ENCODE measurements around the gene ZNF460. TPM values are rescaled to one million over a fixed set of nuclear protein-coding genes. Genes with fewer than 3 reads are reported as not detected.

Gene ZNF460
- 10 to 100 TPM; 37.6 to 88.0 (median 53.6) TPM for total RNA-seq

GRCh38 chr19:57280165-57280961 lies at the start of gene ZNF460:
Gene ZNF460, plus strand, starts transcription at chr19:57280485. Its CDS starts 322 bp downstream, at chr19:57280807.
- Histone ChIP-seq H3K9me3 (peaks cover 0 to 2% (median 0%) of the 10 kb centered on the region in 4 donors), H3K27me3 (no peaks in the 10 kb centered on the region), H3K4me1 (peaks cover 16 to 30% (median 24%) of the 10 kb centered on the region in 4 donors), H3K4me3 (peak within 1 kb of the TSS; percentile 63 to 96 (median 85)), H3K27ac (peak within 1 kb of the TSS; percentile 93 to 99 (median 96)), H3K36me3 (peaks cover 3 to 25% (median 16%) of the 10 kb centered on the region in 4 donors)
- TF ChIP-seq EP300 (IDR thresholded peaks at IDR 0.05) (no peak), POLR2AphosphoS5 (IDR thresholded peaks at IDR 0.05) (peak; percentile 88 to 90), POLR2A (IDR thresholded peaks at IDR 0.05) (peak in 3 of 4 donors; percentile 65 to 81 (median 78)), CTCF (IDR thresholded peaks at IDR 0.05) (peak in 1 of 6 experiments; percentile 25)
- peak; percentile 96 to 99 for DNase-seq
- peak; percentile 97 to 99 for ATAC-seq (ENCODE audit: low FRiP score in 2 of 2)
- 0% methylated on average over 24 to 50 of the region's 71 CpGs for WGBS, 2 donors

DNA sequence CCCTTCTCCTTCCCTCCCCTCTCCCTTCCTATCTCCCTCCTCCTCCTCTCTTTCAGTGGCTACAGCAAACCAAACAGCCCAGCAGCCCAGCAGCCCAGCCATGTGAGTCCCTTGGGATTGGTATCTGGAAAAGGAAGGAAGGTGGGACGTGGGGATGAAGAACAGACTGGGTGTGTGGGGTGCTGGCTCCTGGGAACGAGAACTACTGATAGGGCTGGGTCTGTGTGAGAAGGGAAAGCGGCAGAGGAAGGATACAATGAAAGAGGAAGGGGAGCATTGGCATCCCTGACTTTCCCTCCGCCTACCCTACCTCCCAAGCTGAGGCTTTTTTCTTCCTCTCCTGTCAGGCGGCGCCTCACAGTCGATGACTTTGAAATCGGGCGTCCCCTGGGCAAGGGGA lies 48.6 kb upstream of the ZNF460 start:
- Histone ChIP-seq H3K9me3 (no peaks in the 10 kb centered on the region), H3K36me3 (no peaks in the 10 kb centered on the region), H3K27me3 (no peaks in the 10 kb centered on the region), H3K27ac (no peak overlapping the region), H3K4me3 (no peak overlapping the region), H3K4me1 (no peaks in the 10 kb centered on the region)
- TF ChIP-seq EP300 (IDR thresholded peaks at IDR 0.05) (no peak), POLR2AphosphoS5 (IDR thresholded peaks at IDR 0.05) (no peak), POLR2A (IDR thresholded peaks at IDR 0.05) (no peak), CTCF (IDR thresholded peaks at IDR 0.05) (no peak)
- DNase-seq: no peak
- ATAC-seq (ENCODE audit: low FRiP score in 2 of 2): no peak
- WGBS, 2 donors: 71 to 80% methylated on average over 9 of the region's 9 CpGs

GRCh38 chr19:57233207-57233606 lies 47.1 kb upstream of the ZNF460 start:
- Histone ChIP-seq H3K27me3 (no peaks in the 10 kb centered on the region), H3K4me1 (no peaks in the 10 kb centered on the region), H3K9me3 (no peaks in the 10 kb centered on the region), H3K27ac (no peak overlapping the region), H3K4me3 (no peak overlapping the region), H3K36me3 (no peaks in the 10 kb centered on the region)
- no peak for DNase-seq
- TF ChIP-seq EP300 (IDR thresholded peaks at IDR 0.05): no peak
- TF ChIP-seq CTCF (IDR thresholded peaks at IDR 0.05): no peak
- no peak for TF ChIP-seq POLR2AphosphoS5 (IDR thresholded peaks at IDR 0.05)
- no peak for TF ChIP-seq POLR2A (IDR thresholded peaks at IDR 0.05)
- no peak for ATAC-seq (ENCODE audit: low FRiP score in 2 of 2)
- 80 to 100% methylated on average over 1 of the region's 1 CpG for WGBS, 2 donors

DNA sequence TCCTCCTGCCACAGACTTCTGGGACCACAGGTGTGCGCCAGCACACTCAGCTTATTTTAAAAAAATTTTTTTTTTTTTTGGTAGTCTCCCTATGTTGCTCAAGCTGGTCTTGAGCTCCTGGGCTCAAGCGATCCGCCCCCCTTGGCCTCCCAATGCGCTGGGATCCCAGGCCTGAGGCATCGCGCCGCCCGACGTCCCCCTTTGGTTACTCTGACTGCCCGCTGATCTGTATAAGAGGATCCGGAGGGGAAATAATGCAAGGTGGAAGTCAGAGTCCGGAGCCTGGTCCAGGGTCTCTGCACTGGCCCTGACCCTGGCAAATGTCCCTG lies 40.3 kb upstream of the ZNF460 start:
- H3K9me3 ChIP-seq: no peaks in the 10 kb centered on the region

GRCh38 chr19:57240311-57241090 lies 39.8 kb upstream of the ZNF460 start, which contains the start of gene ZNF805:
Gene ZNF805, plus strand, starts transcription at chr19:57240632. Its CDS starts 260 bp downstream, at chr19:57240892.
- H3K27ac ChIP-seq: peak within 1 kb of the TSS; percentile 89 to 94 (median 92)
- ATAC-seq (ENCODE audit: low FRiP score in 2 of 2) (peak; percentile 99), DNase-seq (peak; percentile 94)
- 0 to 1% methylated on average over 15 to 36 of the region's 61 CpGs for WGBS, 2 donors
- no peaks in the 10 kb centered on the region for H3K9me3 ChIP-seq
- TF ChIP-seq EP300 (IDR thresholded peaks at IDR 0.05) (peak in 1 of 4 donors; percentile 54), POLR2AphosphoS5 (IDR thresholded peaks at IDR 0.05) (peak; percentile 89 to 92), CTCF (IDR thresholded peaks at IDR 0.05) (peak in 3 of 6 experiments; percentile 25 to 40 (median 37)), POLR2A (IDR thresholded peaks at IDR 0.05) (peak in 3 of 4 donors; percentile 50 to 77 (median 58))
- H3K4me3 ChIP-seq: peak within 1 kb of the TSS; percentile 77 to 99 (median 94)
- H3K36me3 ChIP-seq: peaks cover 7 to 22% (median 14%) of the 10 kb centered on the region in 4 donors
- peaks cover 18 to 23% (median 20%) of the 10 kb centered on the region in 4 donors for H3K4me1 ChIP-seq
- no peaks in the 10 kb centered on the region for H3K27me3 ChIP-seq

More for the DNA sequence above, 40.3 kb upstream of the ZNF460 start:
- Histone ChIP-seq H3K27me3 (no peaks in the 10 kb centered on the region), H3K27ac (peak overlapping the region; percentile 89 to 94 (median 92)), H3K4me1 (peaks cover 18 to 23% (median 20%) of the 10 kb centered on the region in 4 donors), H3K36me3 (peaks cover 4 to 19% (median 10%) of the 10 kb centered on the region in 4 donors), H3K4me3 (peak overlapping the region; percentile 73 to 99 (median 84))
- DNase-seq (no peak), ATAC-seq (ENCODE audit: low FRiP score in 2 of 2) (peak; percentile 15 to 31)
- no peak for TF ChIP-seq EP300 (IDR thresholded peaks at IDR 0.05)
- no peak for TF ChIP-seq POLR2AphosphoS5 (IDR thresholded peaks at IDR 0.05)
- WGBS, 2 donors: 31 to 32% methylated on average over 11 to 12 of the region's 12 CpGs
